Upper lobe of right lung (tissue), 1 donor: ENCODE results near the gene PTPRT. TPM values are rescaled to one million over a fixed set of nuclear protein-coding genes. Genes with fewer than 3 reads are reported as not detected.

Source experiments
- ATAC-seq: fragments of 200-7000 bp; cut with Tn5 transposase; one replicate; pipeline ENCODE4 v1.9.1; 2020; ENCODE audit warnings: mild to moderate bottlenecking, moderate library complexity
- DNase-seq: peaks from one replicate; pipeline ENCODE4 v3.0.0-alpha.2; 2020
- H3K27ac ChIP-seq: fragments of 200-600 bp; one replicate; pipeline ENCODE4 v1.8.0; 2022
- H3K27me3 ChIP-seq: fragments of 200-600 bp; one replicate; pipeline ENCODE4 v1.8.0; 2022; ENCODE audit warnings: mild to moderate bottlenecking
- H3K36me3 ChIP-seq: fragments of 200-600 bp; one replicate; pipeline ENCODE4 v1.8.0; 2022
- H3K4me1 ChIP-seq: fragments of 200-600 bp; one replicate; pipeline ENCODE4 v1.8.0; 2022
- H3K4me3 ChIP-seq: fragments of 200-600 bp; one replicate; pipeline ENCODE4 v1.8.0; 2022; ENCODE audit warnings: mild to moderate bottlenecking
- H3K9me3 ChIP-seq: fragments of 200-600 bp; one replicate; pipeline ENCODE4 v1.8.0; 2022
- intact Hi-C: fragments of 100-400 bp; cut with DNase I; formaldehyde crosslinking; loops from one replicate; pipeline ENCODE4 v1.11.0; 2022
- total RNA-seq: library from RNA; stranded (reverse); fragmentation: NEBNext Ultra II Directional; extraction: Animal tissue kit (Norgen Biotek cat#: 25700); gene quantifications from one replicate; pipeline ENCODE4 v1.2.1, GENCODE V29; 2021
- TF ChIP-seq, protein P1 (sequence below): fragments of 200-600 bp; IDR thresholded peaks from one replicate; pipeline ENCODE4 v1.8.0; 2022; ENCODE audit warnings: antibody characterized with exemption
- donor health status: DM: no; HTN: yes; CAD: no; lungs with severe emphysema.

Gene PTPRT
- total RNA-seq, 1 donor from 2014 or later, result 0.46 TPM

DNA sequence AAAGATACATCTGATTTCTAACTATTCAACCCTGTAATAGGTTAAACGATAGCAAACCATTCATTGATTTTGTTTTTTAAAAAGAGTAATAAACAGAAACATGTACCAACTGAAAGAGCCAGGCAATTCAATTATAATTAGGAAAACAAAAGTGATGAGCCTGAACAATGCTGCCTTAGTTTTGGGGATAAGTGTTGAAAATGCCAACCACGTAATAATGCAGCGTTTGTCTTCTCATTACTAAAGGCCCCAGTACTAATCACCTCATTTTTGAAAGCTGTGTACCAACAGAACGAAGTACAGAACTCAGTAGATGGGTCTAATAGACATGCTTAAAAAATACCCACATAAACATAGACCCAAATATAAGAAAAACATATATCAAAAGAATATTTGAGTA, 907.9 kb downstream of the PTPRT start:
- Histone ChIP-seq H3K27me3 (no peaks in the 10 kb centered on the region), H3K27ac (no peak overlapping the region), H3K4me3 (no peak overlapping the region), H3K9me3 (no peaks in the 10 kb centered on the region), H3K36me3 (no peaks in the 10 kb centered on the region), H3K4me1 (no peaks in the 10 kb centered on the region)
- ATAC-seq (no peak), DNase-seq (no peak)
- intact Hi-C loops, result no loop called here
- TF ChIP-seq, protein P1, sequence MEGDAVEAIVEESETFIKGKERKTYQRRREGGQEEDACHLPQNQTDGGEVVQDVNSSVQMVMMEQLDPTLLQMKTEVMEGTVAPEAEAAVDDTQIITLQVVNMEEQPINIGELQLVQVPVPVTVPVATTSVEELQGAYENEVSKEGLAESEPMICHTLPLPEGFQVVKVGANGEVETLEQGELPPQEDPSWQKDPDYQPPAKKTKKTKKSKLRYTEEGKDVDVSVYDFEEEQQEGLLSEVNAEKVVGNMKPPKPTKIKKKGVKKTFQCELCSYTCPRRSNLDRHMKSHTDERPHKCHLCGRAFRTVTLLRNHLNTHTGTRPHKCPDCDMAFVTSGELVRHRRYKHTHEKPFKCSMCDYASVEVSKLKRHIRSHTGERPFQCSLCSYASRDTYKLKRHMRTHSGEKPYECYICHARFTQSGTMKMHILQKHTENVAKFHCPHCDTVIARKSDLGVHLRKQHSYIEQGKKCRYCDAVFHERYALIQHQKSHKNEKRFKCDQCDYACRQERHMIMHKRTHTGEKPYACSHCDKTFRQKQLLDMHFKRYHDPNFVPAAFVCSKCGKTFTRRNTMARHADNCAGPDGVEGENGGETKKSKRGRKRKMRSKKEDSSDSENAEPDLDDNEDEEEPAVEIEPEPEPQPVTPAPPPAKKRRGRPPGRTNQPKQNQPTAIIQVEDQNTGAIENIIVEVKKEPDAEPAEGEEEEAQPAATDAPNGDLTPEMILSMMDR, result no peak

DNA sequence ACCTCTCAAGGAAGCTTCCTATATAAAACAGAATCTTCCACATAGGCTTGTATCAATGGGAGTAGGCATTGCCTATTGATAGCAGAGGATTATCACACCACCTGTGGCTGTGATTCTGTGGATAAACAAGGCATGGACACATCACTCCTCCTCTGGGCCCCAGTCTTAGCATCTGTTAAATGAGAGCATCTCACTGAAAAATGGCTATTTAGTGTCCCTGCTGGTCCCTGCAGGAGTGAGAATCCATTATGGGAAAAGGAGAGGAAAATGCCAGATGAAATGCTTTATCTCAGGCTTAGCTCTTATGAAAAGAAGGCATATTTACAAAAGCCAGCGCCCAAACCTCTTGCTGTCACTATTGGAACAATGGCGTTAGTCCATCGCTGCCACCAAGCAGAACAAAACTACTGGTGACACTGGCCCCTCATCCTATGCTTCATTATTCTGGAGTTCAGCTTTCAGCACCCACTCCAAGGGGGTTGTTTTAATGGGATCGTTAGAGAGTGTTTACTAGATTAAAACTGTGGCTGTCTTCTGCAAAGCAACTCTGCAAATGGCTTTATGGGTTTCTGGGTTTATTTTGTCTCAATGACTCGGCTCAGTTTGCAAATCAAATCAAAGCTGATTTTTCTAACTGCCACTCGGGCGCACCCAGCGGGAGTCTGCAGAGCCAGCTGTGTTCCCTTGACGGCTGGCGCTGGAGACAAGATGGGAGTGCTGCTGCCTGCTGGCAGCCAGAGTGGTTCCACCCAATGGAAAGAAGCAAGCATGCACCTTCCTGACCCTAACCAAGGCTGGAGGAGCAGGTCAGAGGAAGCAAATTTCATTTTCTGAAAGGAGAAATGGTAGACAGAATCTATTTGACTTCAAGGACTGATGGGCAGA, 912.7 kb downstream of the PTPRT start:
- TF ChIP-seq, protein P1, result no peak
- Histone ChIP-seq H3K4me3 (no peak overlapping the region), H3K9me3 (no peaks in the 10 kb centered on the region), H3K36me3 (no peaks in the 10 kb centered on the region), H3K27ac (no peak overlapping the region), H3K27me3 (no peaks in the 10 kb centered on the region), H3K4me1 (no peaks in the 10 kb centered on the region)
- DNase-seq (no peak), ATAC-seq (no peak)
- intact Hi-C loops, result no loop called here

DNA sequence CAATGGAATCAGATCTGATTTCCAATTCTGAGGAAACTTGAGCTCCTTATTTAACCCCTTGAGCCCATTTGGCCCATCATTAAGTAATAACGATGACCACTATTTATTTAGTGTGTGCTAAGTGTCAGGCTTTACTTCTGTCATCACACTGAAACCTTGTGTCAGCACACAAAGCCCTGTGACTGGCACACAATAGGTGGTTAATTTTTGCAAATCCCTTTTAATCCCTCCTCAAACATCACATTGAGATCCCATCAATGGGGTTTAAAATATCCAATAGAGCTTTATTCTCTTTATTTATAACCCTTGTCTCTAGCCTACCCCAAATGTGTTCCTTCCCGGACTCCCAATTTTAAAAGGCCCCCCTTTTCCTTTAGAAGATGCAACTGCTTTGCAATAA, 914.7 kb downstream of the PTPRT start:
- intact Hi-C loops, result no loop called here
- no peak overlapping the region for H3K27ac ChIP-seq
- no peaks in the 10 kb centered on the region for H3K4me1 ChIP-seq

DNA sequence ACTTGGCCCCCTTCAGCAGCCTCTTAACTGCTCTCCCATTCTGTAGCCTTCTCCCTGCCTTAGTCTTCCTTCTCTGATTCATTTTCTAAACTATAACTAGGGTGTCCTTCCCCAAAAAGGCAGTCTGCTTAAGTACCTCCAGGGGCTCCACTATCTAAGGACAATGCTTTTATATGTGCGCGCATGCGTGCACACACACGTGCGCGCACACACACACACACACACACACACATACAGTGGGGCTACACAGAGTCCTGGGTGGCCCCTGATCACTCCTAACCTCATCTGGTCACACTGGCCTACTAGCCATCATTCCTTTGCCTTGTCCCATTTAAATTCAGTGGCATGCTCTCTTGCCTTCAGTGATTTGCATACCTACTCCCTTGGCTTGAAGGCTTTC, 917.2 kb downstream of the PTPRT start:
- H3K4me1 ChIP-seq, result no peaks in the 10 kb centered on the region
- no peaks in the 10 kb centered on the region for H3K27me3 ChIP-seq
- H3K27ac ChIP-seq, result no peak overlapping the region
- intact Hi-C loops, result no loop called here
- no peak for ATAC-seq
- H3K4me3 ChIP-seq, result no peak overlapping the region
- DNase-seq, result no peak
- H3K36me3 ChIP-seq, result no peaks in the 10 kb centered on the region
- no peaks in the 10 kb centered on the region for H3K9me3 ChIP-seq
- TF ChIP-seq, protein P1, result no peak

More for the DNA sequence above, 914.7 kb downstream of the PTPRT start:
- TF ChIP-seq, protein P1, result no peak
- Histone ChIP-seq H3K4me3 (no peak overlapping the region), H3K9me3 (no peaks in the 10 kb centered on the region), H3K36me3 (no peaks in the 10 kb centered on the region), H3K27me3 (no peaks in the 10 kb centered on the region)
- DNase-seq (no peak), ATAC-seq (no peak)

DNA sequence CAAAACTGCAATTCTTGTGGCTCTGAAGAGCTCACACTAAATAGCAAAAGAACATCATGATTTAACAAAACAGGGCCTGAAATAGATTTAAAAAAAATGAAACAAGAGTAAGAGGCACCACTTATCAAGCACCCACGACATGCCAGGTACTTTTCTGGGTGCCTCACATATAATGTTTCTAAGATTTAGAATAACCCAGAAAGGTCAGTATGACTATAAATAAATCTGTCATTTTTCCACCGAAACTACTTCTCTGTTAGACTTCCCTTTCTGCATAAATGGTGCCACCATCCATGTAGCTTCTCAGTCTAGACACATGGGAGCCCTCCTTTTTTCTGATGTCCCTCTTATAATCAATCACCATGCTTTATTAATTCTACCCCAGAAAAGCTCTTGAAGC, 919.2 kb downstream of the PTPRT start:
- Histone ChIP-seq H3K4me3 (no peak overlapping the region), H3K4me1 (no peaks in the 10 kb centered on the region), H3K27me3 (no peaks in the 10 kb centered on the region), H3K27ac (no peak overlapping the region), H3K36me3 (no peaks in the 10 kb centered on the region), H3K9me3 (no peaks in the 10 kb centered on the region)
- ATAC-seq (no peak), DNase-seq (no peak)
- intact Hi-C loops, result no loop called here
- TF ChIP-seq, protein P1, result no peak
